H1 (cell line): ENCODE measurements around the gene CEP85L. TPM values are rescaled to one million over a fixed set of nuclear protein-coding genes. Genes with fewer than 3 reads are reported as not detected.

ENCODE experiments used
- CTCF ChIA-PET: fragments of 300-600 bp; sonication (Branson Sonifier 250); formaldehyde crosslinking; loops from one replicate; lab custom pipeline; 2021; ENCODE audit not compliant: partially characterized antibody; lab: Charles Lee
- POLR2A ChIA-PET: fragments of 300-600 bp; sonication (Branson Sonifier 250); formaldehyde crosslinking; loops from one replicate; lab custom pipeline; 2021; ENCODE audit warnings: inconsistent platforms; ENCODE audit not compliant: partially characterized antibody; lab: Charles Lee
- DNase-seq, 2 experiments: peaks; one replicate each; pipeline versions ENCODE4 v3.0.0 to v3.0.0-alpha.2; 2010 to 2022; ENCODE audit warnings: low spot score in 2 of 2, low read depth in 1 of 2, mixed read lengths in 1 of 2
- FAIRE-seq: peaks from 2 replicates; lab custom pipeline; 2011; peaks lifted over from hg19 to GRCh38; lab: Jason Lieb, UNC
- H2AFZ ChIP-seq: 2 replicates; pipeline ENCODE4 v1.8.1; 2012; ENCODE audit warnings: low read length, inconsistent platforms
- H2AK5ac ChIP-seq: 2 replicates; pipeline ENCODE4 v1.6.1; 2013; ENCODE audit warnings: low read depth, low read length
- H2BK120ac ChIP-seq: replicated peaks from 2 replicates; pipeline ENCODE3; 2013; ENCODE audit warnings: low read depth, low read length, inconsistent platforms
- H2BK12ac ChIP-seq: 2 replicates; pipeline ENCODE4 v1.6.1; 2013; ENCODE audit warnings: low read depth, low read length
- H2BK15ac ChIP-seq: 2 replicates; pipeline ENCODE4 v1.6.1; 2013; ENCODE audit warnings: low read length
- H2BK20ac ChIP-seq: 2 replicates; pipeline ENCODE4 v1.6.1; 2013; ENCODE audit warnings: low read length
- H2BK5ac ChIP-seq: 2 replicates; pipeline ENCODE4 v1.6.1; 2013; ENCODE audit warnings: low read depth, low read length
- H3K14ac ChIP-seq: 2 replicates; pipeline ENCODE4 v1.6.1; 2013; ENCODE audit warnings: inconsistent platforms; ENCODE audit not compliant: insufficient read length
- H3K18ac ChIP-seq: 2 replicates; pipeline ENCODE4 v1.6.1; 2013; ENCODE audit warnings: low read length; ENCODE audit errors: extremely low read depth
- H3K23ac ChIP-seq: 2 replicates; pipeline ENCODE4 v1.6.1; 2013; ENCODE audit warnings: inconsistent platforms; ENCODE audit not compliant: insufficient read length
- H3K23me2 ChIP-seq: 2 replicates; pipeline ENCODE4 v1.6.1; 2013; ENCODE audit warnings: low read depth, low read length
- H3K27ac ChIP-seq: 2 replicates; pipeline ENCODE4 v1.6.1; 2011; ENCODE audit warnings: low read depth, low read length, inconsistent platforms
- H3K27me3 ChIP-seq, 4 experiments: replicated peaks in 1 of 4; 1 replicate in 1 of 4; 2 replicates in 3 of 4; pipeline versions ENCODE4 v1.6.1 to v1.8.1; 2011 to 2013; ENCODE audit warnings: low read length in 3 of 4, mild to moderate bottlenecking in 3 of 4, inconsistent platforms in 2 of 4, mixed read lengths in 2 of 4, moderate library complexity in 1 of 4; ENCODE audit not compliant: control insufficient read depth in 3 of 4, insufficient read depth in 3 of 4; ENCODE audit errors: extremely low read depth in 1 of 4
- H3K36me3 ChIP-seq, 4 experiments: 2 replicates each; pipeline versions ENCODE4 v1.6.1 to v1.8.1; 2011 to 2013; ENCODE audit warnings: mild to moderate bottlenecking in 4 of 4, low read length in 3 of 4, moderate library complexity in 2 of 4, control low read depth in 1 of 4, inconsistent platforms in 1 of 4; ENCODE audit not compliant: insufficient read depth in 4 of 4, control insufficient read depth in 2 of 4
- H3K4ac ChIP-seq: replicated peaks from 2 replicates; pipeline ENCODE3; 2013; ENCODE audit warnings: low read length, low read depth, mixed read lengths, inconsistent platforms; ENCODE audit not compliant: insufficient read length
- H3K4me1 ChIP-seq, 4 experiments: replicated peaks in 1 of 4; 1 replicate in 1 of 4; 2 replicates in 3 of 4; pipeline versions ENCODE4 v1.6.1 to v1.8.1; 2011 to 2013; ENCODE audit warnings: low read length in 3 of 4, inconsistent platforms in 2 of 4, mixed read lengths in 1 of 4; ENCODE audit not compliant: insufficient read depth in 4 of 4, control insufficient read depth in 3 of 4
- H3K4me2 ChIP-seq, 2 experiments: 2 replicates each; pipeline versions ENCODE4 v1.6.1 to v1.8.1; 2011 to 2013; ENCODE audit warnings: low read depth in 2 of 2, low read length in 2 of 2, control low read depth in 1 of 2, inconsistent platforms in 1 of 2, mild to moderate bottlenecking in 1 of 2; ENCODE audit not compliant: insufficient read depth in 1 of 2
- H3K4me3 ChIP-seq, 4 experiments: fragments of 200-600, 300-600 bp in 1 of 4; sonication (generic), shearing (Covaris generic), sonication (Bioruptor Twin) in 1 of 4; 2 replicates each; pipeline versions ENCODE4 v1.5.1 to v1.8.1; 2011 to 2016; ENCODE audit warnings: low read length in 4 of 4, low read depth in 3 of 4, control low read depth in 2 of 4, inconsistent platforms in 2 of 4, mild to moderate bottlenecking in 2 of 4, mixed read lengths in 1 of 4, moderate library complexity in 1 of 4; ENCODE audit not compliant: insufficient read depth in 2 of 4; ENCODE audit errors: extremely low read depth in 1 of 4
- H3K56ac ChIP-seq: replicated peaks from 2 replicates; pipeline ENCODE3; 2013; ENCODE audit warnings: low read depth, mild to moderate bottlenecking, mixed read lengths, low read length, inconsistent platforms; ENCODE audit not compliant: insufficient read length
- H3K79me1 ChIP-seq: 2 replicates; pipeline ENCODE4 v1.6.1; 2013; ENCODE audit warnings: low read depth, low read length, control low read depth
- H3K79me2 ChIP-seq, 2 experiments: 2 replicates each; pipeline versions ENCODE4 v1.6.1 to v1.8.1; 2012 to 2013; ENCODE audit warnings: low read length in 2 of 2, mild to moderate bottlenecking in 2 of 2, inconsistent platforms in 1 of 2; ENCODE audit not compliant: insufficient read depth in 2 of 2, control insufficient read depth in 1 of 2
- H3K9ac ChIP-seq, 4 experiments: replicated peaks in 1 of 4; 1 replicate in 1 of 4; 2 replicates in 3 of 4; pipeline versions ENCODE4 v1.6.1 to v1.8.1; 2011 to 2013; ENCODE audit warnings: low read depth in 3 of 4, low read length in 3 of 4, control low read depth in 2 of 4, mild to moderate bottlenecking in 2 of 4, moderate library complexity in 2 of 4, inconsistent platforms in 1 of 4; ENCODE audit errors: extremely low read depth in 1 of 4
- H3K9me3 ChIP-seq, 2 experiments: 2 replicates each; pipeline versions ENCODE4 v1.6.1 to v1.8.1; 2012 to 2013; ENCODE audit warnings: mild to moderate bottlenecking in 2 of 2, moderate library complexity in 2 of 2, control low read depth in 1 of 2, inconsistent platforms in 1 of 2, low read depth in 1 of 2, low read length in 1 of 2, mixed read lengths in 1 of 2; ENCODE audit not compliant: insufficient read depth in 2 of 2
- H4K20me1 ChIP-seq, 2 experiments: replicated peaks in 1 of 2; 2 replicates each; pipeline versions ENCODE3 to v1.8.1; 2011 to 2013; ENCODE audit warnings: inconsistent platforms in 2 of 2, low read length in 2 of 2, mild to moderate bottlenecking in 1 of 2; ENCODE audit not compliant: insufficient read depth in 2 of 2, control insufficient read depth in 1 of 2
- H4K5ac ChIP-seq: 2 replicates; pipeline ENCODE4 v1.6.1; 2013; ENCODE audit warnings: low read length, low read depth, mixed read lengths, inconsistent platforms; ENCODE audit not compliant: insufficient read length
- H4K8ac ChIP-seq: 2 replicates; pipeline ENCODE4 v1.8.0; 2013; ENCODE audit warnings: mild to moderate bottlenecking, moderate library complexity, low read length, inconsistent platforms; ENCODE audit not compliant: insufficient read depth; ENCODE audit errors: extremely low read depth
- H4K91ac ChIP-seq: replicated peaks from 2 replicates; pipeline ENCODE3; 2013; ENCODE audit warnings: low read length, mixed read lengths, inconsistent platforms; ENCODE audit not compliant: insufficient read length
- CEBPB ChIP-seq: IDR thresholded peaks from 2 replicates; pipeline ENCODE4 v1.6.1; 2012; ENCODE audit warnings: low read depth, low read length
- JUND ChIP-seq: IDR thresholded peaks from 2 replicates; pipeline ENCODE4 v1.6.1; 2011; ENCODE audit warnings: mild to moderate bottlenecking, improper control_type of control experiment, low read length
- KDM4A ChIP-seq: IDR thresholded peaks from one replicate; pipeline ENCODE4 v1.7.1; 2012; ENCODE audit warnings: low read depth, mild to moderate bottlenecking, moderate library complexity, low read length, inconsistent platforms; ENCODE audit not compliant: severe bottlenecking
- RFX5 ChIP-seq: IDR thresholded peaks from 2 replicates; pipeline ENCODE4 v1.6.1; 2011; ENCODE audit warnings: low read depth, low read length, improper control_type of control experiment, borderline replicate concordance
- TAF1 ChIP-seq: IDR thresholded peaks from 2 replicates; pipeline ENCODE4 v1.6.1; 2011; ENCODE audit warnings: mild to moderate bottlenecking, low read depth, low read length
- WGBS, 2 experiments: shearing (Covaris generic) in 1 of 2; methylation state at CpG; one replicate each; pipeline versions ENCODE4 v1.1.6 to v1.1.7; 2013 to 2015; ENCODE audit warnings: low lambda C conversion rate in 2 of 2, mixed read lengths in 2 of 2, inconsistent platforms in 1 of 2, low coverage in 1 of 2, missing lambda C conversion rate in 1 of 2; ENCODE audit not compliant: insufficient replicate concordance in 2 of 2, insufficient coverage in 1 of 2, insufficient read length in 1 of 2; ENCODE audit errors: extremely low coverage in 1 of 2, missing lambda C conversion rate in 1 of 2; 5-methylcytosine and 5-hydroxymethylcytosine counted together
- polyA plus RNA-seq, 7 experiments: library from polyadenylated mRNA; depleted of rRNA in 3 of 7; stranded (reverse) in 5 of 7; unstranded in 2 of 7; fragments of >200 nt in 5 of 7; fragments of 200-250 nt in 2 of 7; gene quantifications; 1 replicate in 5 of 7; 2 replicates in 1 of 7; 4 replicates in 1 of 7; pipeline versions ENCODE4 v1.2.1 to v1.2.3, GENCODE V29; 2011 to 2013; ENCODE audit warnings: missing spikeins in 2 of 7, mixed read lengths in 2 of 7
- total RNA-seq: library from RNA; stranded (reverse); fragmentation: NEBNext Ultra II Directional; extraction: Animal tissue kit (Norgen Biotek cat#: 25700); gene quantifications from 2 replicates; pipeline ENCODE4 v1.2.1, GENCODE V29; 2021

CEP85L gene
- total and polyA plus RNA-seq, 2 of the 8 experiments (the other 6 are each of a cell fraction or from before 2014, with no cell fraction given) = 3.2 to 27.6 TPM

GRCh38 chr6:118577972-118578371, 73.4 kb downstream of the CEP85L start:
- no peaks in the 10 kb centered on the region for H3K79me1 ChIP-seq
- TF ChIP-seq KDM4A (no peak), JUND (no peak), RFX5 (no peak), TAF1 (no peak), CEBPB (no peak)
- TF ChIP-seq, all 59 proteins: peak for 0
- no peak overlapping the region for H2BK120ac ChIP-seq
- H2AFZ ChIP-seq = no peak overlapping the region
- no peak overlapping the region for H3K23ac ChIP-seq
- no peaks in the 10 kb centered on the region; a peak in 2 of 8 replicates for H3K36me3 ChIP-seq
- POLR2A ChIA-PET = no interaction called here
- peaks cover 4% of the 10 kb centered on the region; the same call in 1 of the 2 replicates for H3K23me2 ChIP-seq
- no peak for FAIRE-seq
- peaks cover 0 to 21% of the 10 kb centered on the region in 2 experiments; a peak in 1 of 4 replicates for H3K79me2 ChIP-seq
- no peak overlapping the region for H4K8ac ChIP-seq
- CTCF ChIA-PET = interaction anchor here (0.6 to 4.1 kb wide), 3 partner anchors 24 to 642 kb away, joined by 3 to 47 read pairs (median 3); no protein-coding TSS in a partner anchor
- no peak overlapping the region for H3K4ac ChIP-seq
- no peak overlapping the region for H2AK5ac ChIP-seq
- H3K4me1 ChIP-seq = peaks cover 0 to 14% (median 0%) of the 10 kb centered on the region in 4 experiments; a peak in 2 of 7 replicates
- DNase-seq = no peak
- H3K14ac ChIP-seq = no peak overlapping the region
- H2BK20ac ChIP-seq = no peak overlapping the region
- H2BK12ac ChIP-seq = no peak overlapping the region
- H3K4me3 ChIP-seq = no peak overlapping the region
- H3K27ac ChIP-seq = no peak overlapping the region
- H3K9me3 ChIP-seq = no peaks in the 10 kb centered on the region
- H2BK5ac ChIP-seq = no peak overlapping the region
- H4K5ac ChIP-seq = no peak overlapping the region
- H3K27me3 ChIP-seq = no peaks in the 10 kb centered on the region
- H3K18ac ChIP-seq = no peak overlapping the region
- WGBS, 2 experiments = 81% methylated on average over 4 of the region's 4 CpGs; no CpG with 5 or more reads in 1 of the 2 experiments
- H4K91ac ChIP-seq = no peak overlapping the region
- H4K20me1 ChIP-seq = peaks cover 0 to 2% of the 10 kb centered on the region in 2 experiments
- H3K4me2 ChIP-seq = no peak overlapping the region
- H3K9ac ChIP-seq = no peak overlapping the region
- no peak overlapping the region for H2BK15ac ChIP-seq
- no peak overlapping the region for H3K56ac ChIP-seq
